Measurements from ENCODE around the gene ZSCAN5C.
"Not testable (repeated sequence)": the region's sequence is repeated elsewhere in the genome, so short reads cannot be mapped to it uniquely, and the experiment has no call there.

ZSCAN5C gene

GRCh38 chr19:56245121-56245740 lies 43.2 kb downstream of the ZSCAN5C start:
- in situ Hi-C loops (cut with MboI; ENCODE audit: low sequenced_read_pairs, unreplicated experiment) = no loop called here
- TF ChIP-seq, protein P1, sequence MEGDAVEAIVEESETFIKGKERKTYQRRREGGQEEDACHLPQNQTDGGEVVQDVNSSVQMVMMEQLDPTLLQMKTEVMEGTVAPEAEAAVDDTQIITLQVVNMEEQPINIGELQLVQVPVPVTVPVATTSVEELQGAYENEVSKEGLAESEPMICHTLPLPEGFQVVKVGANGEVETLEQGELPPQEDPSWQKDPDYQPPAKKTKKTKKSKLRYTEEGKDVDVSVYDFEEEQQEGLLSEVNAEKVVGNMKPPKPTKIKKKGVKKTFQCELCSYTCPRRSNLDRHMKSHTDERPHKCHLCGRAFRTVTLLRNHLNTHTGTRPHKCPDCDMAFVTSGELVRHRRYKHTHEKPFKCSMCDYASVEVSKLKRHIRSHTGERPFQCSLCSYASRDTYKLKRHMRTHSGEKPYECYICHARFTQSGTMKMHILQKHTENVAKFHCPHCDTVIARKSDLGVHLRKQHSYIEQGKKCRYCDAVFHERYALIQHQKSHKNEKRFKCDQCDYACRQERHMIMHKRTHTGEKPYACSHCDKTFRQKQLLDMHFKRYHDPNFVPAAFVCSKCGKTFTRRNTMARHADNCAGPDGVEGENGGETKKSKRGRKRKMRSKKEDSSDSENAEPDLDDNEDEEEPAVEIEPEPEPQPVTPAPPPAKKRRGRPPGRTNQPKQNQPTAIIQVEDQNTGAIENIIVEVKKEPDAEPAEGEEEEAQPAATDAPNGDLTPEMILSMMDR (IDR thresholded peaks at IDR 0.05; ENCODE audit: borderline replicate concordance, control extremely low read depth, extremely low read depth, insufficient read depth, missing control alignments) = no peak
- no peak for DNase-seq (ENCODE audit: low spot score)

- DNase-seq (ENCODE audit: low spot score); in situ Hi-C loops (cut with MboI; ENCODE audit: low sequenced_read_pairs, unreplicated experiment): not testable (repeated sequence)
These were observed 43.7 kb downstream of the ZSCAN5C start for GRCh38 chr19:56245764-56246163.

- in situ Hi-C loops (cut with MboI; ENCODE audit: low sequenced_read_pairs, unreplicated experiment); DNase-seq (ENCODE audit: low spot score): not testable (repeated sequence)
These were observed 46.8 kb downstream of the ZSCAN5C start for GRCh38 chr19:56248736-56249338.

DNA sequence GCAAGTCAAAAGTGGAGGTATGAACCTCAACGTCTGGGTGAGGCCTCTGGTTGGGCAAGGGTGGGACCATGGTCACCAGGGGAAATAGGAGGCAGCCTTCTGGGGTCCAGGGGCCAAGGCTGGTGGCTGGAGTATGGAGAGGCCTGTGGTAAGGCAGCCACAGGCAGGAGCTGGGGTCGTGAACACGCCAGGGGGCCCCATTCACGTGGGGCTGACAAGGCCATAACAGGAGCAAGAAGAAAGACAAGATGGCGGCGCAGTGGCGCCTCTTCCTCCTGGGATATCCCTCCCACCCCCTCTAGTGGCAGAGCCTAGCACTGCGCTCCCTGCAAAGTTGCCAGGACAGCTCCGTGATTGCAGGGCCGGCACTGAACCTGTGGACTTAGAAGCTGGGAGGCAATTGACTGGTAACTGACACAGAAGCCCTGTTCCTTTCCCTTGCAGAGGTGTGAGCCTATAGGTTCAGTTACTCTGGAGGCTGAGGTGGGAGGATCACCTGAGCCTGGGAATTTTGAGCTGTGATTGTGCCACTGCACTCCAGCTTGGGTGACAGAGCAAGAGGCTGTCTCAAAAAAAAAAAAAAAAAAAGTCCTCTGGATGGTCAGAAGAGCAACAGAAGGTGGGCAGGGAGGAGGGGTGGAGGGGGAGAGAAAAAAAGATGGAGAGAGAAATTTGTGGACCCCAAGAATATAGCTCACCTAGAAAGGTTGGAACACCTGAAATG lies 50.8 kb downstream of the ZSCAN5C start:
- DNase-seq (ENCODE audit: low spot score) = peak; percentile 80
- in situ Hi-C loops (cut with MboI; ENCODE audit: low sequenced_read_pairs, unreplicated experiment) = no loop called here
- TF ChIP-seq, protein P1 (IDR thresholded peaks at IDR 0.05; ENCODE audit: borderline replicate concordance, control extremely low read depth, extremely low read depth, insufficient read depth, missing control alignments) = peak; percentile 80

- peak; percentile 63 for DNase-seq (ENCODE audit: low spot score)
- in situ Hi-C loops (cut with MboI; ENCODE audit: low sequenced_read_pairs, unreplicated experiment) = no loop called here
- TF ChIP-seq, protein P1 (IDR thresholded peaks at IDR 0.05; ENCODE audit: borderline replicate concordance, control extremely low read depth, extremely low read depth, insufficient read depth, missing control alignments) = no peak
These were observed 51.7 kb downstream of the ZSCAN5C start for GRCh38 chr19:56253737-56254136.

- TF ChIP-seq, protein P1 (IDR thresholded peaks at IDR 0.05; ENCODE audit: borderline replicate concordance, control extremely low read depth, extremely low read depth, insufficient read depth, missing control alignments) = no peak
- no peak for DNase-seq (ENCODE audit: low spot score)
- in situ Hi-C loops (cut with MboI; ENCODE audit: low sequenced_read_pairs, unreplicated experiment) = no loop called here
These were observed 56.2 kb downstream of the ZSCAN5C start for GRCh38 chr19:56258272-56258671.
